ENCODE data around the gene USP48.
A peak's percentile ranks its signal among the peaks of the same experiment; 100 is the strongest.

The USP48 gene

GRCh38 chr1:21702780-21703179 is 80.2 kb downstream of the USP48 start:
- DNase-seq (ENCODE audit: low read depth) = no peak
- no peak for TF ChIP-seq CTCF (IDR thresholded peaks at IDR 0.05; ENCODE audit: insufficient read depth, low read depth, low read length, missing control alignments)
- H3K4me3 ChIP-seq (ENCODE audit: low read depth, low read length) = no peak overlapping the region

GRCh38 chr1:21701401-21701800 is 81.5 kb downstream of the USP48 start:
- no peak overlapping the region for H3K4me3 ChIP-seq (ENCODE audit: low read depth, low read length)
- no peak for DNase-seq (ENCODE audit: low read depth)
- TF ChIP-seq CTCF (IDR thresholded peaks at IDR 0.05; ENCODE audit: insufficient read depth, low read depth, low read length, missing control alignments) = no peak

GRCh38 chr1:21700094-21700493 is 82.9 kb downstream of the USP48 start:
- TF ChIP-seq CTCF (IDR thresholded peaks at IDR 0.05; ENCODE audit: insufficient read depth, low read depth, low read length, missing control alignments) = no peak
- DNase-seq (ENCODE audit: low read depth) = peak; percentile 17
- no peak overlapping the region for H3K4me3 ChIP-seq (ENCODE audit: low read depth, low read length)

- no peak overlapping the region for H3K4me3 ChIP-seq (ENCODE audit: low read depth, low read length)
- no peak for DNase-seq (ENCODE audit: low read depth)
- no peak for TF ChIP-seq CTCF (IDR thresholded peaks at IDR 0.05; ENCODE audit: insufficient read depth, low read depth, low read length, missing control alignments)
Measured at GRCh38 chr1:21696931-21697330, 86.0 kb downstream of the USP48 start.

- DNase-seq (ENCODE audit: low read depth) = no peak
- H3K4me3 ChIP-seq (ENCODE audit: low read depth, low read length) = no peak overlapping the region
- TF ChIP-seq CTCF (IDR thresholded peaks at IDR 0.05; ENCODE audit: insufficient read depth, low read depth, low read length, missing control alignments) = no peak
Measured at GRCh38 chr1:21693732-21694131, 89.2 kb downstream of the USP48 start.

- no peak for TF ChIP-seq CTCF (IDR thresholded peaks at IDR 0.05; ENCODE audit: insufficient read depth, low read depth, low read length, missing control alignments)
- no peak for DNase-seq (ENCODE audit: low read depth)
- H3K4me3 ChIP-seq (ENCODE audit: low read depth, low read length) = no peak overlapping the region
Measured at GRCh38 chr1:21691739-21692138, 91.2 kb downstream of the USP48 start.

GRCh38 chr1:21689661-21690372 is 93.1 kb downstream of the USP48 start:
- no peak for TF ChIP-seq CTCF (IDR thresholded peaks at IDR 0.05; ENCODE audit: insufficient read depth, low read depth, low read length, missing control alignments)
- no peak overlapping the region for H3K4me3 ChIP-seq (ENCODE audit: low read depth, low read length)
- no peak for DNase-seq (ENCODE audit: low read depth)
